ENCODE measurements around the gene DOCK3. TPM values are rescaled to one million over a fixed set of nuclear protein-coding genes. Genes with fewer than 3 reads are reported as not detected.

The DOCK3 gene
- total RNA-seq, 2 experiments from 2014 or later, result 1.00 to 1.1 TPM

- H3K9me3 Mint-ChIP-seq, result no peaks in the 10 kb centered on the region
- no peak for DNase-seq
- POLR2A ChIA-PET, result no interaction called here
These were observed 705.2 kb downstream of the DOCK3 start for GRCh38 chr3:51379746-51380455.

GRCh38 chr3:51380601-51381332, 706.0 kb downstream of the DOCK3 start:
- H3K36me3 Mint-ChIP-seq (ENCODE audit: low read depth), result peaks cover 17% of the 10 kb centered on the region
- H3K27ac Mint-ChIP-seq, result no peak overlapping the region
- H3K4me3 Mint-ChIP-seq, result no peak overlapping the region
- H3K4me1 Mint-ChIP-seq, result peaks cover 25% of the 10 kb centered on the region
- ChIA-PET CTCF (interaction anchor here (3.6 kb wide), 1 partner anchor 9 kb away, joined by 14 read pairs; the partner anchor contains the start of gene RBM15B), POLR2A (interaction anchor here (0.6 kb wide), 1 partner anchor 9 kb away, joined by 3 read pairs; no protein-coding TSS in a partner anchor)
- no peaks in the 10 kb centered on the region for H3K27me3 Mint-ChIP-seq
- H3K9me3 Mint-ChIP-seq, result no peaks in the 10 kb centered on the region
- DNase-seq, result no peak

More at GRCh38 chr3:51379746-51380455, 705.2 kb downstream of the DOCK3 start:
- Mint-ChIP-seq H3K36me3 (ENCODE audit: low read depth) (peaks cover 10% of the 10 kb centered on the region), H3K27ac (no peak overlapping the region), H3K4me1 (peaks cover 22% of the 10 kb centered on the region), H3K27me3 (no peaks in the 10 kb centered on the region), H3K4me3 (no peak overlapping the region)
- CTCF ChIA-PET, result interaction anchor here (0.6 to 3.6 kb wide), 2 partner anchors 10 to 163 kb away, joined by 4 to 14 read pairs; partner anchors contain the start of gene RBM15B

- POLR2A ChIA-PET, result interaction anchor here (0.6 kb wide), 1 partner anchor 9 kb away, joined by 3 read pairs; no protein-coding TSS in a partner anchor
- no peak overlapping the region for H3K4me3 Mint-ChIP-seq
- H3K27ac Mint-ChIP-seq, result no peak overlapping the region
- no peaks in the 10 kb centered on the region for H3K9me3 Mint-ChIP-seq
- peaks cover 23% of the 10 kb centered on the region for H3K36me3 Mint-ChIP-seq (ENCODE audit: low read depth)
- H3K27me3 Mint-ChIP-seq, result no peaks in the 10 kb centered on the region
- no peak for DNase-seq
- CTCF ChIA-PET, result no interaction called here
- H3K4me1 Mint-ChIP-seq, result peaks cover 30% of the 10 kb centered on the region
These were observed 706.6 kb downstream of the DOCK3 start for GRCh38 chr3:51381333-51381705.

- Mint-ChIP-seq H3K4me1 (peaks cover 38% of the 10 kb centered on the region), H3K36me3 (ENCODE audit: low read depth) (peaks cover 28% of the 10 kb centered on the region), H3K4me3 (no peak overlapping the region), H3K9me3 (no peaks in the 10 kb centered on the region), H3K27me3 (no peaks in the 10 kb centered on the region), H3K27ac (no peak overlapping the region)
- ChIA-PET CTCF (no interaction called here), POLR2A (no interaction called here)
- no peak for DNase-seq
These were observed 707.5 kb downstream of the DOCK3 start for GRCh38 chr3:51382076-51382745.

GRCh38 chr3:51382947-51383578, 708.3 kb downstream of the DOCK3 start:
- ChIA-PET CTCF (interaction anchor here (0.9 kb wide), 1 partner anchor 11 kb away, joined by 3 read pairs; no protein-coding TSS in a partner anchor), POLR2A (no interaction called here)
- H3K4me3 Mint-ChIP-seq, result peak overlapping the region; percentile 100
- peaks cover 46% of the 10 kb centered on the region for H3K4me1 Mint-ChIP-seq
- no peaks in the 10 kb centered on the region for H3K9me3 Mint-ChIP-seq
- peak overlapping the region; percentile 100 for H3K27ac Mint-ChIP-seq
- no peak for DNase-seq
- H3K36me3 Mint-ChIP-seq (ENCODE audit: low read depth), result peaks cover 36% of the 10 kb centered on the region
- no peaks in the 10 kb centered on the region for H3K27me3 Mint-ChIP-seq

- peaks cover 42% of the 10 kb centered on the region for H3K36me3 Mint-ChIP-seq (ENCODE audit: low read depth)
- POLR2A ChIA-PET, result interaction anchor here (0.7 kb wide), 1 partner anchor 111 kb away, joined by 3 read pairs; no protein-coding TSS in a partner anchor
- DNase-seq, result peak; percentile 36
- CTCF ChIA-PET, result interaction anchor here (0.7 to 1.7 kb wide), 4 partner anchors 118 to 768 kb away, joined by 3 to 9 read pairs (median 4); partner anchors contain the start of gene MAPKAPK3
- H3K27ac Mint-ChIP-seq, result peak overlapping the region; percentile 100
- no peaks in the 10 kb centered on the region for H3K9me3 Mint-ChIP-seq
- H3K4me3 Mint-ChIP-seq, result peak overlapping the region; percentile 100
- H3K27me3 Mint-ChIP-seq, result no peaks in the 10 kb centered on the region
- H3K4me1 Mint-ChIP-seq, result peaks cover 50% of the 10 kb centered on the region
These were observed 709.5 kb downstream of the DOCK3 start for GRCh38 chr3:51384055-51384725.

GRCh38 chr3:51384726-51385473, 710.2 kb downstream of the DOCK3 start, which contains the start of gene MANF:
TSS of gene MANF (plus strand) at chr3:51385291. CDS start at chr3:51385343, 52 bp downstream.
- peaks cover 50% of the 10 kb centered on the region for H3K4me1 Mint-ChIP-seq
- H3K27me3 Mint-ChIP-seq, result no peaks in the 10 kb centered on the region
- ChIA-PET CTCF (interaction anchor here (0.6 to 1.7 kb wide), 7 partner anchors 11 to 769 kb away, joined by 3 to 9 read pairs (median 3); partner anchors contain the start of gene MAPKAPK3), POLR2A (interaction anchor here (0.7 to 0.8 kb wide), 2 partner anchors 110 to 816 kb away, joined by 3 read pairs; partner anchors contain the start of gene HEMK1)
- peaks cover 46% of the 10 kb centered on the region for H3K36me3 Mint-ChIP-seq (ENCODE audit: low read depth)
- peak within 1 kb of the TSS; percentile 100 for H3K4me3 Mint-ChIP-seq
- DNase-seq, result peak; percentile 98
- H3K9me3 Mint-ChIP-seq, result no peaks in the 10 kb centered on the region
- H3K27ac Mint-ChIP-seq, result peak within 1 kb of the TSS; percentile 100

- peak overlapping the region; percentile 100 for H3K4me3 Mint-ChIP-seq
- no peak for DNase-seq
- no peaks in the 10 kb centered on the region for H3K27me3 Mint-ChIP-seq
- no peaks in the 10 kb centered on the region for H3K9me3 Mint-ChIP-seq
- ChIA-PET POLR2A (interaction anchor here (0.8 kb wide), 1 partner anchor 817 kb away, joined by 3 read pairs; the partner anchor contains the start of gene HEMK1), CTCF (interaction anchor here (0.6 to 1.7 kb wide), 9 partner anchors 10 to 770 kb away, joined by 3 to 9 read pairs (median 3); partner anchors contain the start of genes DCAF1 and MAPKAPK3)
- H3K4me1 Mint-ChIP-seq, result peaks cover 58% of the 10 kb centered on the region
- peak overlapping the region; percentile 100 for H3K27ac Mint-ChIP-seq
- peaks cover 46% of the 10 kb centered on the region for H3K36me3 Mint-ChIP-seq (ENCODE audit: low read depth)
These were observed 710.9 kb downstream of the DOCK3 start for GRCh38 chr3:51385621-51386091.

- Mint-ChIP-seq H3K4me1 (peaks cover 61% of the 10 kb centered on the region), H3K27me3 (no peaks in the 10 kb centered on the region), H3K9me3 (no peaks in the 10 kb centered on the region), H3K27ac (peak overlapping the region; percentile 100), H3K36me3 (ENCODE audit: low read depth) (peaks cover 46% of the 10 kb centered on the region), H3K4me3 (peak overlapping the region; percentile 100)
- DNase-seq, result no peak
- ChIA-PET CTCF (interaction anchor here (1.0 to 1.2 kb wide), 6 partner anchors 9 to 666 kb away, joined by 3 to 4 read pairs (median 3); partner anchors contain the start of gene DCAF1), POLR2A (no interaction called here)
These were observed 711.6 kb downstream of the DOCK3 start for GRCh38 chr3:51386159-51386851.

- no peak for DNase-seq
- Mint-ChIP-seq H3K9me3 (no peaks in the 10 kb centered on the region), H3K27ac (peak overlapping the region; percentile 100), H3K4me1 (peaks cover 63% of the 10 kb centered on the region), H3K36me3 (ENCODE audit: low read depth) (peaks cover 46% of the 10 kb centered on the region), H3K4me3 (peak overlapping the region; percentile 100), H3K27me3 (no peaks in the 10 kb centered on the region)
- ChIA-PET POLR2A (no interaction called here), CTCF (interaction anchor here (1.0 to 1.3 kb wide), 3 partner anchors 8 to 294 kb away, joined by 3 to 5 read pairs (median 3); no protein-coding TSS in a partner anchor)
These were observed 712.1 kb downstream of the DOCK3 start for GRCh38 chr3:51386852-51387229.
